Fibroblast of lung (primary cell): ENCODE measurements around the gene SUGCT. TPM values are rescaled to one million over a fixed set of nuclear protein-coding genes. Genes with fewer than 3 reads are reported as not detected.

Experiments
- DNase-seq, 2 donors: peaks; one replicate each; pipeline versions ENCODE4 v3.0.0 to v3.0.0-alpha.2; 2010; ENCODE audit warnings: low read depth in 2 of 2
- H2AFZ ChIP-seq: 2 replicates; pipeline ENCODE4 v1.5.1; 2012; ENCODE audit warnings: low read length, control low read depth, inconsistent platforms
- H3K27ac ChIP-seq: 2 replicates; pipeline ENCODE4 v1.5.1; 2011; ENCODE audit warnings: low read length, control low read depth; ENCODE audit not compliant: insufficient read depth
- H3K27me3 ChIP-seq: 2 replicates; pipeline ENCODE4 v1.5.1; 2011; ENCODE audit warnings: mild to moderate bottlenecking, low read length; ENCODE audit not compliant: control insufficient read depth, insufficient read depth
- H3K36me3 ChIP-seq: 2 replicates; pipeline ENCODE4 v1.5.1; 2011; ENCODE audit warnings: low read length; ENCODE audit not compliant: control insufficient read depth, insufficient read depth
- H3K4me1 ChIP-seq: 2 replicates; pipeline ENCODE4 v1.5.1; 2011; ENCODE audit warnings: low read length; ENCODE audit not compliant: control insufficient read depth, insufficient read depth; ENCODE audit errors: extremely low read depth
- H3K4me2 ChIP-seq: 2 replicates; pipeline ENCODE4 v1.5.1; 2011; ENCODE audit warnings: low read length, control low read depth; ENCODE audit not compliant: insufficient read depth; ENCODE audit errors: extremely low read depth
- H3K4me3 ChIP-seq, 4 experiments: fragments of 200-600 bp in 1 of 4; sonication (generic) in 1 of 4; replicated peaks in 1 of 4; 2 replicates each; pipeline ENCODE4 v1.5.1; 2011 to 2016; ENCODE audit warnings: low read length in 4 of 4, low read depth in 3 of 4, mild to moderate bottlenecking in 3 of 4, control low read depth in 2 of 4, inconsistent platforms in 1 of 4, mixed read lengths in 1 of 4; ENCODE audit not compliant: insufficient read depth in 1 of 4; ENCODE audit errors: control extremely low read depth in 1 of 4
- H3K79me2 ChIP-seq: 2 replicates; pipeline ENCODE4 v1.5.1; 2012; ENCODE audit warnings: mild to moderate bottlenecking, low read length, inconsistent platforms; ENCODE audit not compliant: control insufficient read depth, insufficient read depth
- H3K9ac ChIP-seq: 2 replicates; pipeline ENCODE4 v1.5.1; 2011; ENCODE audit warnings: mild to moderate bottlenecking, low read length, control low read depth; ENCODE audit not compliant: insufficient read depth
- H3K9me3 ChIP-seq: 2 replicates; pipeline ENCODE4 v1.5.1; 2012; ENCODE audit warnings: low read depth, low read length; ENCODE audit not compliant: control insufficient read depth, insufficient read depth
- H4K20me1 ChIP-seq: 2 replicates; pipeline ENCODE4 v1.5.1; 2011; ENCODE audit warnings: low read length; ENCODE audit not compliant: control insufficient read depth, insufficient read depth; ENCODE audit errors: extremely low read depth
- EZH2 ChIP-seq: IDR thresholded peaks from 2 replicates; pipeline ENCODE4 v1.5.1; 2012; ENCODE audit warnings: low read length, control low read depth, mild to moderate bottlenecking; ENCODE audit errors: missing control alignments
- polyA plus RNA-seq, 2 donors: library from polyadenylated mRNA; depleted of rRNA in 1 of 2; stranded (reverse) in 1 of 2; unstranded in 1 of 2; fragments of >200 nt; gene quantifications; 2 replicates each; pipeline ENCODE4 v1.2.1, GENCODE V29; 2011 to 2012; ENCODE audit warnings: missing spikeins in 1 of 2
- total RNA-seq: library from RNA; depleted of rRNA; stranded (reverse); fragments of >200 nt; gene quantifications from 2 replicates; pipeline ENCODE4 v1.2.1, GENCODE V29; 2014
- TF ChIP-seq, protein P1 (sequence below), 2 donors: IDR thresholded peaks in 1 of 2; conservative IDR thresholded peaks in 1 of 2; 1 replicate in 1 of 2; 2 replicates in 1 of 2; pipeline ENCODE4 v1.5.1; 2011 to 2012; ENCODE audit warnings: low read length in 2 of 2, control low read depth in 1 of 2, inconsistent platforms in 1 of 2, low read depth in 1 of 2, mild to moderate bottlenecking in 1 of 2

Gene SUGCT
- total and polyA plus RNA-seq, 2 donors (not counting 1 experiment from before 2014, with no cell fraction given): 8.4 to 16.5 TPM

DNA sequence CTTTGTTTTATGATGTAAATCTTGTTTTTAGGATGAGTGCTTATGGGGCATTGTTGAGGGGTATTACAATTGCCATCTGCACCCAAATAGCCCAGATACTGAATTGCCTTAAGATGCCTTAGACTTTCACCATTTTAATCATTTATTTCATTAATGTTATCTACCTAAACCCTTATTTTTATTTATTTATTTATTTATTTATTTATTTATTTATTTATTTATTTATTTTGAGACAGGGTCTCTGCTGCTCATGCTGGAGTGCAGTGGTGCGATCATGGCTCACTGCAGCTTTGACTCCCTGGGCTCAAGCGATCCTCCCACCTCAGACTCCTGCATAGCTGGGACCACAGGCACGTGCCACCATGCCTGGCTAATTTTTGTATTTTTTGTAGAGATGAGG lies 560.2 kb downstream of the SUGCT start:
- Histone ChIP-seq H3K4me3 (no peak overlapping the region), H3K36me3 (no peaks in the 10 kb centered on the region), H4K20me1 (no peaks in the 10 kb centered on the region), H3K9ac (no peak overlapping the region), H3K4me1 (no peaks in the 10 kb centered on the region), H2AFZ (no peak overlapping the region), H3K79me2 (no peaks in the 10 kb centered on the region), H3K27ac (no peak overlapping the region), H3K9me3 (no peaks in the 10 kb centered on the region), H3K27me3 (no peaks in the 10 kb centered on the region), H3K4me2 (no peak overlapping the region)
- no peak for DNase-seq
- TF ChIP-seq, protein P1, sequence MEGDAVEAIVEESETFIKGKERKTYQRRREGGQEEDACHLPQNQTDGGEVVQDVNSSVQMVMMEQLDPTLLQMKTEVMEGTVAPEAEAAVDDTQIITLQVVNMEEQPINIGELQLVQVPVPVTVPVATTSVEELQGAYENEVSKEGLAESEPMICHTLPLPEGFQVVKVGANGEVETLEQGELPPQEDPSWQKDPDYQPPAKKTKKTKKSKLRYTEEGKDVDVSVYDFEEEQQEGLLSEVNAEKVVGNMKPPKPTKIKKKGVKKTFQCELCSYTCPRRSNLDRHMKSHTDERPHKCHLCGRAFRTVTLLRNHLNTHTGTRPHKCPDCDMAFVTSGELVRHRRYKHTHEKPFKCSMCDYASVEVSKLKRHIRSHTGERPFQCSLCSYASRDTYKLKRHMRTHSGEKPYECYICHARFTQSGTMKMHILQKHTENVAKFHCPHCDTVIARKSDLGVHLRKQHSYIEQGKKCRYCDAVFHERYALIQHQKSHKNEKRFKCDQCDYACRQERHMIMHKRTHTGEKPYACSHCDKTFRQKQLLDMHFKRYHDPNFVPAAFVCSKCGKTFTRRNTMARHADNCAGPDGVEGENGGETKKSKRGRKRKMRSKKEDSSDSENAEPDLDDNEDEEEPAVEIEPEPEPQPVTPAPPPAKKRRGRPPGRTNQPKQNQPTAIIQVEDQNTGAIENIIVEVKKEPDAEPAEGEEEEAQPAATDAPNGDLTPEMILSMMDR (conservative IDR thresholded peaks at IDR 0.05 in 1 of 2, IDR thresholded peaks at IDR 0.05 in 1 of 2; ENCODE audit: low read depth in 1 of 2, low read length in 2 of 2): no peak
- TF ChIP-seq EZH2: no peak

DNA sequence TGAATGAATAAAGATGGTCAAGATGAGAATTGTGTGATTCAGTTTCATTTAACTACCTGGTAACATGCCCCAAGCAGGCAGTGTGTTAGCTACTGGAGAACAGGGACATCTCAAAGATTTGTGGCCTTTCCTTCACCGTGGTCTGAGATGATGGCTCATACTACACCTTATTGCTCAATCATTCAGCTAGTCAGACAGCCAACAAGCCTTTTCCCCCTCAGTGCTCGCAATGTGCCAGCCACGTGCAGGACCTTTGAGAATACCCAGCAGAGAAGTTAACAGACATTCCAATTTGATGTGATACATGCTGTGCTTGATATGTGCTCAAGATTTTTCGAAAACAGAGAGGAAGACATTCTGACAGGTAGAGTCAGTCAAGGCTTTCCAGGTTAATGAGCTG lies 562.8 kb downstream of the SUGCT start:
- no peaks in the 10 kb centered on the region for H3K27me3 ChIP-seq
- no peak for DNase-seq
- no peak overlapping the region for H3K4me3 ChIP-seq
- no peaks in the 10 kb centered on the region for H4K20me1 ChIP-seq
- no peaks in the 10 kb centered on the region for H3K36me3 ChIP-seq
- H3K9ac ChIP-seq: no peak overlapping the region
- no peak overlapping the region for H2AFZ ChIP-seq
- TF ChIP-seq, protein P1 (conservative IDR thresholded peaks at IDR 0.05 in 1 of 2, IDR thresholded peaks at IDR 0.05 in 1 of 2; ENCODE audit: low read depth in 1 of 2, low read length in 2 of 2): no peak
- no peak for TF ChIP-seq EZH2
- no peaks in the 10 kb centered on the region for H3K79me2 ChIP-seq
- H3K4me1 ChIP-seq: no peaks in the 10 kb centered on the region
- no peak overlapping the region for H3K27ac ChIP-seq
- no peaks in the 10 kb centered on the region for H3K9me3 ChIP-seq
- H3K4me2 ChIP-seq: no peak overlapping the region

DNA sequence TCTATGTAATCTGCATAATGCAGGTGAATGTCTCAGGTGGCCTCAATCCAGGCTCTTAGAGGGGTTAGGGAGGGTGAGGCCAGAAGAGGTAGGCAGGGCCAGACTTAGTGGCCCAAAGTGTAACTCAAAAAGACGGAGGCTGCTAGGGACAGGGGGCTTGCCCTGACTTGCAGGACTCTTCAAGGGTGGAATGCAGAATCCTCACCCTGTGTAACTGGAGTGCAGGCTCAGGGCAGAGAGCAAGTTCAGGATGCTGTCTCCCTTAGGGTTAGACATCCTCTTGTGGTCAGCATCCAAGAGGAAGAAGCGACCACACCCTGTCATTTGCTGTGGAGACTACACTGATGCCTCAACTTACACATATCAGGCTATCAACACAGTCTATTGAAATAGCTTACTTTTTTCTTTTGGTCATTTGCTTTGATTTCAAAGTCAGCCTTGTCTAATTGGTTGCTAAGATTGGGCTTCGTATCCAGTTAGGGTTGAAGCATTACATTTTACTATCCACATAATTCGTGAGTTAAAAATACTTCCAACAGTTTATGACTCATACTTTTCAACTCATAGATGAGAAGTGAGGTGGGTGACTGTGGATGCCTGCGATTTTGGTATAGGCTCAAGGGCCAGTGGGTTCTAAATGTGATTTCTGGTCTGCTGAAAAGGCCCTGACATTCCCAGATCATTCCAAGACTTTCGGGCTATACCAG lies 563.6 kb downstream of the SUGCT start:
- H3K9ac ChIP-seq: no peak overlapping the region
- H3K27ac ChIP-seq: no peak overlapping the region
- no peaks in the 10 kb centered on the region for H4K20me1 ChIP-seq
- no peak overlapping the region for H3K4me3 ChIP-seq
- H3K36me3 ChIP-seq: no peaks in the 10 kb centered on the region
- no peak for TF ChIP-seq EZH2
- TF ChIP-seq, protein P1 (conservative IDR thresholded peaks at IDR 0.05 in 1 of 2, IDR thresholded peaks at IDR 0.05 in 1 of 2; ENCODE audit: low read depth in 1 of 2, low read length in 2 of 2): no peak
- no peaks in the 10 kb centered on the region for H3K79me2 ChIP-seq
- no peaks in the 10 kb centered on the region for H3K4me1 ChIP-seq
- DNase-seq: peak in 1 of 2 donors; percentile 53
- H3K4me2 ChIP-seq: no peak overlapping the region
- no peaks in the 10 kb centered on the region for H3K27me3 ChIP-seq
- H2AFZ ChIP-seq: no peak overlapping the region
- H3K9me3 ChIP-seq: no peaks in the 10 kb centered on the region
